HG03060 (cell line): ENCODE data around the gene CLDND2.

ENCODE experiments used
- ATAC-seq: cut with Tn5 transposase; IDR thresholded peaks from one replicate; pipeline ENCODE4 v1.9.1; 2021; ENCODE audit warnings: low read depth, moderate number of reproducible peaks; ENCODE audit not compliant: unreplicated experiment

Gene CLDND2

DNA sequence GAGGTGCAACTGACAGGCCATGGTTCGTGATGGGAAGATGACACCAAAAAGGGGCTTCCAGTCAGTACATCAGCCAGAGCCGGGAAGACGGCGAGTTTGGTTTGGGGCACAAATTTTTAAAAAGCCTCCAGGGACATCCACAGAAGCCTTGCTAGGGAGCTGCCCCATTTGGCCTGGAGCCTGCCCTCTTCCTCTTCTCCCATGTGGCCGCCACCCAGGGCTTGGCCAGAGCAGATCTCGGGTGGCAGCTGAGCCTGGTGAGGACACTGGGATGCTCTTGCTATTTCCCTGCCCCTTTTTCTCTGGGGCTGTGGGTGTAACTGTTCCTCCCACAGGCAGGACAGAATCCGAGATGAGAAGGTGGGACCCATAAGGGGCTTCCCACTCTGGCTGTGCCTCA is 10.9 kb downstream of the CLDND2 start:
- no peak for ATAC-seq

DNA sequence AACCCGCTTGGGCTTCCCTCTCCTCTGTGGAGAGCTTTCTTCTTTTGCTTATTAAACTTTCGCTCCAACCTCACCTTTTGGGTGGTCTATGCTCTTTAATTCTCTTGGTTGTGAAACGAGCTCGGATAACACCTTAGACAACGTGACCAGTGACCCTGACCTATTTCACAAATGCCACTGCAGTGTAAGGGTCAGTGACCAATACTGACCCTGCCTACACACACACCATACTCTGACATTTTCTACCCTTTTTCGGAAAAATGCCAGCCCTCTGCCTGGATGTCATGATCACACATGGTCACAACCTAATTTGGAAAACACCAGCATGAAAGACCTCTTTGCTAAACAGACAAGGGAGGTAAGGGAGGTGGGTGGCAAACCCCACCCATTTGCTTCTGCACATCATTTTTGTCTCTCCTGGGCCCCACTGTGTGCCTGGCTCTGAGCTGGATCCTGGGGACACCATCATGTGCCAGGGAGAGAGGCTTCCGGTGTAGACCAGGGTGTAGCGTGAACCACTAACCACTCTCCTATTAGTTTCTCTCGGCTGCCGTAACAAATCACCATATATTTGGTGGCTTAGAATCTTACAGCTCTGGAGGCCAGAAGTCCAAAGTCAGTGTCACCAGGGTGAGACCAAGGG is 12.5 kb downstream of the CLDND2 start:
- no peak for ATAC-seq

DNA sequence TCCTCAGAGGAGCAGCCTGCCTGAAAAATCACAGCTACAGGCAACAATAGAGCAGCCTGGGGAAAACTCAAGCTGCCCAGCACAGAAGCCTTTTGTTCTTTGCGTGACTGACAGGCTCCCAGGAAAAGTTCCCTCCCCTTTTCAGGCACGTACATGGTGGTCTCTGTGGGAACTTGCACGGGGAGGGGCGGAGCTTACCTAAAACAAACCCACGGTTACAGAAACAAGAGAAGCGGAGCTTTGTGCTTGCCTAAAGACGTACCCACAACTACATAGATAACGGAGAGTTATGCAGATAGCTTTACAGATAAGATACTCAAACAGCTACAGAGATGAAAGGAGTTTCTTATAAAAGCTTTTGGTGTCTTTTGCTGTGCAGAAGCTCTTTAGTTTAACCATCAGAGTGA is 14.1 kb downstream of the CLDND2 start:
- ATAC-seq: no peak

DNA sequence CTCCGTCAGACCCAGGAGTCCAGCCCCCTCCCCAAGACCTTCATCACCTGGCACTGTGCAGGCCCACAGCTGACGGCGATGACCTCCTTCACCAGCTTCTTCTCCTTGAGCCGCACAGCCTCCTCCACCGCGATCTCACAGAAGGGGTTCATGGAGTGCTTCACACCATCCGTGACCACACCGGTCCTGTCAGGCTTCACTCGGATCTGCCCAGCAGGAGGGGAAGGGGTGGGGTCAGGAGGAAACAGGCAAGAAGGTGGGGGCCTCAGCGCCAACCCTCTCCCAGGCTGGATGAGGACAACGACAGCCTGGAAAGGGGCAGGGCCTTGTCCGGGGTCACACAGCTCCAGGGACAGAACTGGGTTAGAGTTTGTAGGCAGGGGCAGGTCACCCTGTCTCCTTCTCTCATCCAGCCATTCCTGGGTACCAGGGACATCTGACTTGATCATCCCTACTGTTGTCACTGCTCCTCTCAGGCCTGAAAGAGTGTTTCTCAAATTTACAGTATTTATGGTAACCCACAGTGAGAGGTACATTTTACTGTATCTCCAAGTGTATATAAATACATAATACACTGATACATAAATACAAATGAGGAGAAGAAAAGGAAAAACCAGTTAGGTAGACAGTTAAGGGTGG is 14.6 kb downstream of the CLDND2 start:
- no peak for ATAC-seq

DNA sequence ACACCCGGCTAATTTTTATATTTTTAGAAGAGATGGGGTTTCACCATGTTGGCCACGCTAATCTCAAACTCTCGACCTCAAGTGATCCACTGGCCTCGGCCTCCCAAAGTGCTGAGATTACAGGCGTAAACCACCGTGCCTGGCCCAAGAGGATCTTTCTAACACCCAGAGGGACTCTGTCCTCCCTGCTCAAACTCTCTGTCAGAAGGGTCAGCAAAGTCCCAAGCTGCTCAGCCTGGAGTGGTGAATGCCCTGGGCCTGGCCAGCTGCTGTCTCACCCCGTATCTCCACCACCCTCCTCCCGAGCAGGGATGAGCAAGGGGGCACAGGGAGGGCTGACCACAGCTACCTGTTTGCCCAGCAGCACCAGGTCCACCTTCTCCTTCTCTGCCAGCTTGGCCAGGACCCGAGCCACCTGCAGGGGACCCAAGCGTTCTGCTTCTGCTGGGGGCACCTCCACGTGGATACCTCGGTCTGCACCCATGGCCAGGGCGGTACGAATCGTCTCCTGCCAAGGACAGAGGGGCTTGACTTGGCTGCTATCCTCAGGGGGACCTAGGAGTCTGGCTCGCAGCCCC is 15.9 kb downstream of the CLDND2 start:
- ATAC-seq: no peak

DNA sequence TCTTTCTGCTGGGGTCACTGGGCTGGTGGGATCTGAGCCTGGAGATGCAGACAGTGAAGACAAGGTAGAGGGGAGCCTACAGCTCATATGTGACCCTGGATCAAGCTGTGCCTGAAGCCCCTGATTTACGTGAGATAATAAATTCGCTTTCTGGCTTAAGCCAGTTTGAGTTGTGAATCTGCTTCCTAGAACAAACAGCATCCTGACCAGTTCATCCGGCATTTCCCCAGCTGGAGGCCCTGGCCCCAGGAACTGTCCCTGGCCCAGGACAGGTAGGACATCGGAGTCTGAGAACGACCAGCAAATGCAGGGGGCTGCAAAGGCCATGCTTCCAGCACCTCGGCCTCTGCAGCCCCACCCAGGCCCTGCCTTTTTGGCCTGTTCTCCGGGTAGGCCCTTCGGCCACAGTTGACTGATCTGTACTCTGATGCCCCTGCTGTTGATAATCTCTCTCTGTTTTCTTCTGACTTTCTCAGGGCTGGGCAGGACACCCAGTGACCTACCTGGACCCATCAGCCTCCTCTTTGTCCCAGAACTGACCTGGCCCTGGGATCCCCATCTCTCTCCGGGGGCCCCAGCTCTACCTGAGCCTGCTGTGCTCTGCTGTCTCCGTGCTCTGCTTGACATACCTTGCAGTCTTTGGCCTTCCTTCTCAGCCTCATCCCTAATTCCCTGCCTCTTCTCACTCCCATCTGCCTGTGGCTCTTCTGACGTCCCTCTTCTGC is 17.4 kb downstream of the CLDND2 start:
- no peak for ATAC-seq

DNA sequence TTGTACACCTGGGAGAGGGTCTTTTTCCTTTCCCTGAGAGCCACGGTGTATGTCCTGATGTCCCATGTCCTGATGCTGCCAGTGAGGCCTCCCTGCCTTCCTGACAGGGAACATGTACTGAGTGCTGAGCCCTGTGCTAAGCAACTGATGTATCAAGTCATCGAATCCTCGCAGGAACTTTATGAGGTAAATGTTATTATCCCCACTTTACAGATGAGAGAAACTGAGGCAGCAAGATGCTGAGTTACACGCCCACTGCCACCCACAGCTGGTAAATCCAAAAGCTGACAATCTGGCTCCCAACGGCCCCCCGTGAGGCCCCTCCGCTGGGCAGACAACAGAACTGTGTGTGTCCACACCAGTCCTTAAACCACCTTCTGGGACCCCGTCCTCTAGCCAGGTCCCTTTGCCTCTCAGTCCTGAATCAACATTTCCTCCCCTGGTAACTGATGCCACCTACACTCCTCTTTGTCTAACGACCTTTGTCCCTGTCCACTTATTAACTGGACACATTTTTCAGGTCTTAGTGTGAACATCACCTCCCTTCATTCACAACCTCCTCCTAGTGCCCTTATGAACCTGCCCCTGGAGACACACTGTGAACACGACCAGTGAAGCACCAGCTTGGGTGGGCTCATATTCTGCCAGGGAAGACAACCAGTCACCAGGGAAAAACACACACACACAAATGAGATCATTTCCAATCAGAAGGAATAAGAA is 21.4 kb downstream of the CLDND2 start:
- no peak for ATAC-seq

DNA sequence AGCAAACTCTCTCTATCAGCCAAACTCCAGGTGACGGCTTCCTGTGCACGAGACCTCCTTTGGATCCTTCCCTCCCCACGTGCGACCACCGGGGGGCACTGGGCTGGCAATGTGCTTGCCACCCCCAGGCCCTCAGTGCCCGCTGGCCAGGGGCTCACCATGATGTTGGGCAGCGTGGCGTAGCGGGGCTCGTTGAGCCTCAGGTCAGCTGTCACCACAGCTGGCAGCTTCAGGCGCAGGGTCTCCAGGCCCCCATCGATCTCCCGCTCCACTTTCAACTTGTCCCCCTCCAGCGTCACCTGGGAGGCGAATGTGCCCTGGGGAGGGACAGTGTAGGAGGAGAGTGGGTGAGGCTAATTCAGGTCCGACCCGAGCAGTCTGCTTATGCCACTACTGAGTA is 22.1 kb downstream of the CLDND2 start:
- ATAC-seq: no peak

DNA sequence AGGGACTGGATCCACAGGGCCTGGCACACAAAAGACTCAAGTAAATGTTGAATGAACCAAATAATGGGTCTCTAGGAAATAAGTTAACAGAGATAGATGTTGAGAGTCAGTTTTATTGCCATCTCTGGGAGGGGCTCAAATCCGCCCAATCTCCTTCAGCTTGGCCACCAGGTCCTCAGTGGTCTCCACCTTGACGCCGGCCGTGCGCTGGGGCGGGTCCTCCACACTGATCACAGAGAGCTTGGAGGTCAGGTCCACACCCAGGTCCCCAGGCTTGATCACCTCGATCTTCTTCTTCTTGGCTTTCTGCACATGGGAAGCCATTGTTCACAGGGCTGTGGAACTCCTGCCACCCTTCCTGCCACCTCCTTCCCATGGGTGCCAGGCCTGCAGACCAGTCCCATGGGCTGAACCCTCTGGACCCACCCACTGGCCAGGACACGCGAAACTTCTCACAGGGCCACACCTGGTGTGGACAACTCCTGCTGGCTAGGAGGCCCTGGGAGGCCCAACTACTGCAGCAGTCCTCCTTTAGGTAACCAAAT is 23.7 kb downstream of the CLDND2 start:
- ATAC-seq: no peak

DNA sequence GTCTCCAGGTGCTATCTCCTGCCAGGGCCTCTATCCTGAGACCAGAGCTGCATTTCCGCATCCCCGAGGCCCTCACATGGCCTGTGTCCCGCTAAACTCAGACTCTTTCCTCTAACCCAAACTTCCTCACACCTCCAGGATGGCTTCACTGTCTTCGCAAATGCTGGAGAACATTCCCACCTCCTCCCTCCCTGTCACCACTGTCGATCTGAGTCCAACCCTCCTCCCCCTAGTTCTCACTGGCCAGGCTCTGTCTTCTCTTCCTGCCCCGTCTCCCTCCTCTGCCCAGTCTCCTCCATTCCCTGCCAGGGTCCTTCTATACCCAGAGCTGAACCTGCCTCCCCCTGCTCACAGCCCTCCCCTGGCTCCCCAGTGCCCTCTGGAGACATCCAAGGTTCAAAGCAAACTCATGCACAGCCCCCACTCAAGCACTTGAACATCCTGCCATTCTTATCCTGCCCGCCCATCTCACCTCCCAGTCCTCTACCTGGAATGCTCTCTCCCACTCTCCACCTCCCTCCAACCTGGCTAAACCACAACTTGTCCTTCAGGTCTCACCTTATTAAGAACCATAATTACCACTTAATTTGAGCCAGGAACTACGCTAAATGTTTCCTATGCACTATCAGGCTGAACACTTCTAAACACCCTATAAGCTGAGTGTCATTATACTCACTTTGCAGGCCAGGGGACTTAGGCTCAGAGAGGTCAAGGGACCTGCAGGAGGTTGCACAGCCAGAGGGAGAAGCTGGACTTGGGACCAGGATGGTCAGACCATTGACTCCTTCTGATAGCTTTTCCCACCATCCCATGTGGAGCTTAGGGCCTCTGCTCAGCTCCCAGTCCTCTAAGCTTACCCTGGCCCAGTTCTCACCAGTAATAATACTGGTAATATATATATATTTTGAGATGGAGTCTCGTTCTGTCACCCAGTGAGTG is 25.9 kb downstream of the CLDND2 start:
- ATAC-seq: no peak

DNA sequence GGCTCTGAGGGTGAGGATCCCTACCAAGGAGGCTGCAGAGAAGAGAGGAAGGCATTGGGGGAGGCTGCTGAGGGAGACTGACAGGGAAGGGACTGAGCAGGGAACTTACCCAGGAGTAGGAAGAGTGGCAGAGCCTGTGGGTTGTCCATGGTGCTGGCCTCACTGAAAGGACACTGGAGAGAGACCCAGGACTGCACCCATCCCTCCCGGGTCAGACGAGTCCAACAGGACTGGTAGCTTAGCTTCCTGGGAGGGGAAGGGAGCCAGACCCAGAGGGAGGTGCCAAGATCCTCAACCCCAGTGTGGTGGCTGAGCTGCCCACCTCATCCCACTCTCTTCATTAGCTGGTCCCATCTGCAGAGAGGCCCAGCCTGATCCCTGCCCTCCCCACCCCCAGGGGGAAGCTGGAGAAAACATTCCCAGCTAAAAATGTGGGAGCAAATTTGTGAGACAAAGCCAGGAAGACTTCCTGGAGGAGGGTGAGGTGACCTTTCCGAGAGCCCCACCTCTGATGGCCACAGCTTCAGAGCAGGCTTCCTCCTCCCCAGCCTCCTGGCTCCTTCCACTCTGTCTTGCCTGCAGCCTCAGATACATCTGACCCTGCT is 26.7 kb downstream of the CLDND2 start, which contains the start of gene VSIG10L:
TSS of gene VSIG10L (minus strand) at position 164 of the 605 bp plus-strand sequence. CDS start at position 149, 15 bp downstream.
- ATAC-seq: no peak

DNA sequence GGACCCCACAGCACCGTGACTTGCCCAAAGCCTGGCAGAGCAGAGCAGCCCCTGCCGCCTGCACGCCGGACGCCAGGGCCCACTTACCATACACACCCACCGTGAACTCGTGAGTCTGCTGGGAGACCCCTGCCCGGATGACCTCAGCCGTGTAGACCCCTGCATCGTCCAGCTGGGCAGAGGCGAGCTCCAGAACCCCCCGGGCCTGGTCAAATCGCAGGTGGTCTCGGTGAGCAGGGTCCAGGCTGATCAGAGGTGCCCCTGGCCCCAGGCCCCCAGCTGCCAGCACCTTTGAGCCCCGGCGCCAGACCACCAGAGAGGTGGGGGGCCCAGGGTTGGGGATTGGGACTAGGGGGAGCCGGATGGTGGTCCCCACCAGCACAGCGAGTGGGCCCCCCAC is 27.7 kb downstream of the CLDND2 start:
- no peak for ATAC-seq

DNA sequence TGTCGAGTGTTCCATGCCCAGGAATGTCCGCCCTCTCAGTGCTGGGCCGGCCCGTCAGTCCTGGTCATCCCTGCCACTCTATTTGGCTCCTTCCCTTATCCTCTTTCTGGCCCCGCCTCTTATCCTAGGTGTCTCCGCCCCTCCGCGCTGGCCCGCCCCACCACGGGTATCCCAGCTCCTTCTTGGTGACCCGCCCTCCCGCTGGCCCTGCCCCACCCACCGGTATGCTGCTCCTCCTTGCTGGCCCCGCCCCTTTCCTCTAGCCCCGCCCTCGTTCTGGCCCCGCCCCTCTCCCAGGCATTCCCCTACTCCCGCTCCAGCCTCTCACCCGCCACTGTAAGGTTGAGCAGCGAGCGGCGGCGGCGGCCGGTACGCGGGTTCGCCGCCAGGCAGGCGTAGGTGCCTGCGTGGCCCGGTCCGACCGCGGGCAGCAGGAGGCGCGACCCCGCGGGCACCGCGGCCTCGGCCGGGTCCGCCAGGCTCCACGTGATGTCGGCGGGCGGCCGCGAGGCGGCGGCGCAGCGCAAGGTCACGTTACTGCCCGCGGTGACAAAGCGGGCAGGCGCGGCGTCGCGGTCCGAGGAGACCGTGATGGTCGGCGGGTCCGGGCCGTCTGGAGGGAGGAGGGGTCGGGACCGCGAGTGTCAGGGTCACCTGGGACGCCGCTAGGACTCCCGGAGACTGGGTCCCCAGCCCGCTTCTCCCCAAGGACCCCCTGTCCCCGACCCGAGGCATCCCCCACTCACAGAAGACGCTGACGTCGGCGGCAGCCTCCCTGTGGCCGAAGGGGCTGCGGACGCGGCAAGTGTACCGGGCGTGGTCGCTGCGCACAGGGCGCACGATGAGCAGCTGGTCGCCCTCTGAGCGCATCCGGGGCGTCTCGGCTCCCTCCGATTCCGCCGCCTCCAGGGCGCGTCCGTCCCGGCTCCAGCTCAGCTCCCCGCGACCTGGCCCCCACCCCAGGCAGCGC is 28.8 kb downstream of the CLDND2 start:
- ATAC-seq: no peak

DNA sequence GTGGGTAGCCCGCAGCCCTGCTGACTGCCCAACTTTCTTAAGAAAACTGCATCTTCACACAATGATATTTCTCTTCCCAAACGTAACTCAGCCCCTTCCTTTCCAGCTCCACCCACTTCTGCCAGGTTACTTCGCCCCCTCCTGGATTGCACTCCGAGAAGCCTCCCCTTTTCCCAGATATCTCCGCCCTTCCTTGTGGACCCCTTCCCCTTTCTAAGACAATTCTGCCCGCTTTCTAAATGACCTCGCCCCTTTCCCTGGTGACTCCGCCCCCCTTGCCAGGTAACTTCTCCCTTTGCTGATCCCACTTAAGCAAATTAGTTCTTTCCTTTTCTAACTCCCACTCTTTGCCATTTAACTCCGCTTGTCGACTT is 29.5 kb downstream of the CLDND2 start:
- no peak for ATAC-seq

DNA sequence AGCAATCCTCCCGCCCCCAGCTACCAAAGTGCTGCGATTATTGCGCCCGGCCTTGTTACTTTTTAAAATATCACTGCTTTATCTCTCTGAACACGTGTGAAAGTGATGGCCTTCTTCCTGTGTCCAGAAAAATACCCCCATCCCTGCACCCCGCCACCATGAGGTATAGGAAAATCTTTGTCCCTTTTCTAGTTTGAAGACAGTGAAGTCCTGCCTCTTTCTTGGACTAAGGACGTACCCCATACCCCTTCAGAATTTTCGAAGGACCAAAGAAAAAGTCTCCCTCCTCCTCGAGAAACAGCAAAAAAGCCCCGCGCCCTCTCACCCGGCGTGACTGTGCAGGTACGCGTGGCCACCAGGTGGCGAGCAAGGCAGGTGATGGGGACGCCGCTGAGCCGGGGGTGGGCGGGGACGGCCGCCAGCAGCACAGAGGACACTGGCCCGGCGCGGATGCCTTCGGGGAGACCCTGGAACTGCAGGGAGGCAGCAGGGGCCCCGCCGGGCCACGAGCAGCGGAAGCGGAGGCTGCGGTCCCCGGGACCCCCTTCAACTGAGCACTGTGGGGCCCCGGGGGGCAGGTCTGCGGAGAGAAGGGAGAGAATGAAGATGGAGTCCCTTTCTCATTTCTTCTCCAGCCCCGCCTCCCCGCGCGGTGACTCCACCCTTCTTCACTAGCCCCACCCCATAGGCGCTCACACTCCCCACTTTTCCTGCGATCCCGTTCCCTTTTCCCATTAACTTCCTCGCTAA is 30.1 kb downstream of the CLDND2 start:
- ATAC-seq: no peak

DNA sequence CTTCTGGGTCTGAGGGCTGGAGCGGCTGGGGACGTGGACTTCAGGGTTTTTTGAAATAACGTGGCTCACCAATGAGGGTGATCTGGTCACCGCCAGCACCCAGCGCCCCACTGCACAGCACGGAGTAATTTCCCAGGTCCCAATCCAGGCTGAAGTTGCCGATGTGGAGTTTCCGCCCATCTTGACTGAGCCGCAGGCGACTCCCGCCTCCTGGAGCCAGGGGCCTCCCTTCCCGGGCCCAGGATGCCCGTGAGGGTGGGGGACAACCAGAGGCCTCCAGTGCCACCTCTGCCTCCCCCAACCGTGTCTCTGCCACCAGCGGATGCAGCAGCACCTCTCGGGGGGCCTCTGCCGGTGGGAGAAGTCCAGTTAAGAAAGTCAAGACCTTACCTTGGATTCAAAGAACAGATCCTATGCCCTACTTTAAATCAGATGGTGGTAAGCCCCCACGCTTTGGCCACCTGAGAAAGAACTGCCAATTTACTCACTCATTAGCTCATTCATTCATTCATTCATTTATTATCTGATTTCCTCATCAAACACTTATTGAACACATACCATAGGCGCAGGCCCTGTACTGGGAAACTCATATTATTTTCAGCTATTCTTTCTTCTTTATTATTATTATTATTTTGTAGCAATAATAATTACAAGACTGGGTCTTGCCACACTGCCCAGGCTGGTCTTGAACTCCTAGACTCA is 30.8 kb downstream of the CLDND2 start:
- ATAC-seq: no peak
